VCaP (cell line): ENCODE measurements around the gene SIRT5.

ENCODE experiments used
- H3K27ac ChIP-seq: fragments of 450-650 bp; 2 replicates; pipeline ENCODE4 v1.5.1; 2017
- TF ChIP-seq, protein P1 (sequence below): fragments of 450-650 bp; conservative IDR thresholded peaks from 2 replicates; pipeline ENCODE4 v1.5.1; 2017; ENCODE audit warnings: mild to moderate bottlenecking, moderate library complexity

Gene SIRT5

GRCh38 chr6:13586603-13587542, 12.5 kb downstream of the SIRT5 start:
- TF ChIP-seq, protein P1, sequence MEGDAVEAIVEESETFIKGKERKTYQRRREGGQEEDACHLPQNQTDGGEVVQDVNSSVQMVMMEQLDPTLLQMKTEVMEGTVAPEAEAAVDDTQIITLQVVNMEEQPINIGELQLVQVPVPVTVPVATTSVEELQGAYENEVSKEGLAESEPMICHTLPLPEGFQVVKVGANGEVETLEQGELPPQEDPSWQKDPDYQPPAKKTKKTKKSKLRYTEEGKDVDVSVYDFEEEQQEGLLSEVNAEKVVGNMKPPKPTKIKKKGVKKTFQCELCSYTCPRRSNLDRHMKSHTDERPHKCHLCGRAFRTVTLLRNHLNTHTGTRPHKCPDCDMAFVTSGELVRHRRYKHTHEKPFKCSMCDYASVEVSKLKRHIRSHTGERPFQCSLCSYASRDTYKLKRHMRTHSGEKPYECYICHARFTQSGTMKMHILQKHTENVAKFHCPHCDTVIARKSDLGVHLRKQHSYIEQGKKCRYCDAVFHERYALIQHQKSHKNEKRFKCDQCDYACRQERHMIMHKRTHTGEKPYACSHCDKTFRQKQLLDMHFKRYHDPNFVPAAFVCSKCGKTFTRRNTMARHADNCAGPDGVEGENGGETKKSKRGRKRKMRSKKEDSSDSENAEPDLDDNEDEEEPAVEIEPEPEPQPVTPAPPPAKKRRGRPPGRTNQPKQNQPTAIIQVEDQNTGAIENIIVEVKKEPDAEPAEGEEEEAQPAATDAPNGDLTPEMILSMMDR, result no peak
- H3K27ac ChIP-seq, result no peak overlapping the region

- TF ChIP-seq, protein P1, result no peak
- no peak overlapping the region for H3K27ac ChIP-seq
Measured at GRCh38 chr6:13589801-13590200, 15.4 kb downstream of the SIRT5 start.

GRCh38 chr6:13590574-13591153, 16.3 kb downstream of the SIRT5 start:
- TF ChIP-seq, protein P1, result no peak
- H3K27ac ChIP-seq, result no peak overlapping the region

DNA sequence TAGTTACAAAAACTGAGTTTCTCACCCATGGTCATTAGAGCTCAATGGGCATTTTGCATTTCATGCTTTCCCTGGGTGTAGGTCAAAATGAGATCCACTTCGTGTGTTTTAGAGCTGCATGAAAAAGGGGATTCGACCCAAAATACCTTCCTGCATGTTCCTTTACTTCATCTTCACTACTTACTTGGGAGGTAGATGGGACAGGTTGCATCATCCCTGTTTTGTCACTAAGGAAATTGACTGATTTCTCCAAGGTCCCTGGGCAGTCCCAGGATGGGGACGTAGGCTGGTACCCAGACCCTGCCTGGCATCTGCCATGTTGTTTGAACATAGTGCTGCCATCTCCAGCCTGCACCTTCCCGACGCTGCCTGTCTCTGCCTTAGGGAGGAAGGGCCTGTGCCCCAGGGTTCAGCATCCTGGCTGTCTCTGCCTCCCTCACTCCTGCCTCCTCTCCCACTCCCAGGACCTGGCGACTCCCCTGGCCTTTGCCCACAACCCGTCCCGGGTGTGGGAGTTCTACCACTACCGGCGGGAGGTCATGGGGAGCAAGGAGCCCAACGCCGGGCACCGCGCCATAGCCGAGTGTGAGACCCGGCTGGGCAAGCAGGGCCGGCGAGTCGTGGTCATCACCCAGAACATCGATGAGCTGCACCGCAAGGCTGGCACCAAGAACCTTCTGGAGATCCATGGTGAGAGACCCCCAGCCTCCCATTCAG, 17.0 kb downstream of the SIRT5 start:
- TF ChIP-seq, protein P1, result no peak
- no peak overlapping the region for H3K27ac ChIP-seq

- TF ChIP-seq, protein P1, result no peak
- H3K27ac ChIP-seq, result no peak overlapping the region
Measured at GRCh38 chr6:13593103-13593502, 18.7 kb downstream of the SIRT5 start.

GRCh38 chr6:13593720-13594119, 19.3 kb downstream of the SIRT5 start:
- TF ChIP-seq, protein P1, result no peak
- no peak overlapping the region for H3K27ac ChIP-seq

- TF ChIP-seq, protein P1, result no peak
- H3K27ac ChIP-seq, result no peak overlapping the region
Measured at GRCh38 chr6:13597073-13597472, 22.7 kb downstream of the SIRT5 start.
